Stomach (tissue), 9 donors: Measurements from ENCODE around the gene KCNE4. TPM values are rescaled to one million over a fixed set of nuclear protein-coding genes. Genes with fewer than 3 reads are reported as not detected.

Experiments used
- DNase-seq, 2 donors: peaks; one replicate each; pipeline versions ENCODE4 v3.0.0 to v3.0.0-alpha.2; 2013 to 2019
- H3K27ac ChIP-seq, 5 donors: fragments of 200-600 bp in 4 of 5; sonication (generic) in 4 of 5; one replicate each; pipeline ENCODE4 v1.5.1; 2013 to 2019; ENCODE audit warnings: mild to moderate bottlenecking in 1 of 5, moderate library complexity in 1 of 5
- H3K27me3 ChIP-seq, 3 donors: fragments of 200-600 bp; sonication (generic); one replicate each; pipeline ENCODE4 v1.5.1; 2017 to 2019; ENCODE audit warnings: mixed run types in 1 of 3
- H3K36me3 ChIP-seq, 4 donors: fragments of 200-600 bp; sonication (generic); 1 replicate in 3 of 4; 2 replicates in 1 of 4; pipeline ENCODE4 v1.5.1; 2016 to 2019
- H3K4me1 ChIP-seq, 4 donors: fragments of 200-600 bp; sonication (generic); one replicate each; pipeline ENCODE4 v1.5.1; 2016 to 2019
- H3K4me3 ChIP-seq, 4 donors: fragments of 200-600 bp; sonication (generic) in 3 of 4; one replicate each; pipeline ENCODE4 v1.5.1; 2016 to 2019; ENCODE audit warnings: mild to moderate bottlenecking in 1 of 4
- H3K9me3 ChIP-seq, 4 donors: fragments of 200-600 bp; sonication (generic); one replicate each; pipeline ENCODE4 v1.5.1; 2016 to 2019
- CTCF ChIP-seq, 7 experiments: fragments of 450-650 bp in 4 of 7; fragments of 200-600 bp in 3 of 7; sonication (generic) in 3 of 7; IDR thresholded peaks; one replicate each; pipeline ENCODE4 v1.5.1; 2016 to 2019; ENCODE audit warnings: antibody characterized with exemption in 7 of 7, control low read depth in 2 of 7, mild to moderate bottlenecking in 1 of 7
- EP300 ChIP-seq: sonication (generic); formaldehyde crosslinking; IDR thresholded peaks from one replicate; pipeline ENCODE4 v1.6.1; 2017; ENCODE audit warnings: antibody characterized with exemption
- POLR2A ChIP-seq, 4 donors: fragments of 450-650 bp; IDR thresholded peaks; one replicate each; pipeline ENCODE4 v1.6.1; 2016; ENCODE audit warnings: antibody characterized with exemption in 4 of 4, control low read depth in 2 of 4, mild to moderate bottlenecking in 1 of 4, moderate library complexity in 1 of 4
- POLR2AphosphoS5 ChIP-seq, 3 donors: sonication (generic); formaldehyde crosslinking; IDR thresholded peaks; one replicate each; pipeline ENCODE4 v1.6.1; 2016; ENCODE audit warnings: antibody characterized with exemption in 3 of 3
- WGBS, 5 donors: extraction: QIAGEN DNeasy Blood & Tissue Kit in 3 of 5; methylation state at CpG; one replicate each; pipeline versions ENCODE4 v1.1.5 to v1.1.7; 2013 to 2018; 5-methylcytosine and 5-hydroxymethylcytosine counted together
- intact Hi-C: fragments of 100-400 bp; cut with DNase I; formaldehyde crosslinking; loops from one replicate; pipeline ENCODE4 v1.15.1; 2023; ENCODE audit warnings: low total_unique reads
- polyA plus RNA-seq, 3 donors: library from polyadenylated mRNA; stranded (reverse); fragments of 200-250 nt; gene quantifications; one replicate each; pipeline ENCODE4 v1.2.3, GENCODE V29; 2013
- total RNA-seq, 5 donors: library from RNA; depleted of rRNA; stranded (reverse); fragments of >200 nt; gene quantifications; one replicate each; pipeline versions ENCODE4 v1.1.0 to v1.2.3, GENCODE V29; 2014 to 2016
- donor health status: healthy with polysubstance abuse.
- donor health status: Bipolar disorder and iron deficiency.
- donor health status: healthy.

The KCNE4 gene
- total and polyA plus RNA-seq, 8 donors = 0.58 to 16.3 (median 2.9) TPM; not detected in 1

GRCh38 chr2:223055836-223056235, 3.8 kb downstream of the KCNE4 start:
- peak in 1 of 3 donors; percentile 12 for TF ChIP-seq POLR2AphosphoS5 (IDR thresholded peaks at IDR 0.05)
- TF ChIP-seq CTCF (IDR thresholded peaks at IDR 0.05) = no peak
- WGBS, 5 donors = 27 to 50% (median 33%) methylated on average over 5 of the region's 5 CpGs
- Histone ChIP-seq H3K4me1 (peaks cover 0 to 72% (median 48%) of the 10 kb centered on the region in 4 donors), H3K27me3 (no peaks in the 10 kb centered on the region), H3K36me3 (no peaks in the 10 kb centered on the region), H3K4me3 (peak overlapping the region in 3 of 4 donors; percentile 45 to 57 (median 46)), H3K27ac (peak overlapping the region; percentile 47 to 84 (median 84)), H3K9me3 (no peaks in the 10 kb centered on the region)
- intact Hi-C loops = no loop called here
- peak in 1 of 2 donors; percentile 40 for DNase-seq

- Histone ChIP-seq H3K27me3 (no peaks in the 10 kb centered on the region), H3K36me3 (no peaks in the 10 kb centered on the region), H3K27ac (peak overlapping the region in 4 of 5 donors; percentile 76 to 84 (median 84)), H3K4me3 (no peak overlapping the region), H3K9me3 (no peaks in the 10 kb centered on the region), H3K4me1 (peaks cover 0 to 72% (median 43%) of the 10 kb centered on the region in 4 donors)
- WGBS, 5 donors = 65 to 79% (median 74%) methylated on average over 8 of the region's 8 CpGs
- no peak for TF ChIP-seq EP300
- TF ChIP-seq POLR2A (IDR thresholded peaks at IDR 0.05) = no peak
- peak in 2 of 3 donors; percentile 11 to 59 for TF ChIP-seq POLR2AphosphoS5 (IDR thresholded peaks at IDR 0.05)
- TF ChIP-seq CTCF (IDR thresholded peaks at IDR 0.05) = no peak
- intact Hi-C loops = no loop called here
- peak in 1 of 2 donors; percentile 60 for DNase-seq
Measured at GRCh38 chr2:223056701-223057418, 4.9 kb downstream of the KCNE4 start.

GRCh38 chr2:223057569-223057968, 5.6 kb downstream of the KCNE4 start:
- 74 to 87% (median 77%) methylated on average over 4 of the region's 4 CpGs for WGBS, 5 donors
- DNase-seq = peak in 1 of 2 donors; percentile 69
- H3K36me3 ChIP-seq = no peaks in the 10 kb centered on the region
- intact Hi-C loops = no loop called here
- no peaks in the 10 kb centered on the region for H3K9me3 ChIP-seq
- peaks cover 0 to 72% (median 43%) of the 10 kb centered on the region in 4 donors for H3K4me1 ChIP-seq
- H3K27me3 ChIP-seq = no peaks in the 10 kb centered on the region
- no peak for TF ChIP-seq CTCF (IDR thresholded peaks at IDR 0.05)
- TF ChIP-seq POLR2A (IDR thresholded peaks at IDR 0.05) = no peak
- no peak for TF ChIP-seq POLR2AphosphoS5 (IDR thresholded peaks at IDR 0.05)
- no peak for TF ChIP-seq EP300
- peak overlapping the region in 4 of 5 donors; percentile 76 to 84 (median 84) for H3K27ac ChIP-seq
- no peak overlapping the region for H3K4me3 ChIP-seq

GRCh38 chr2:223058952-223059716, 7.1 kb downstream of the KCNE4 start:
- Histone ChIP-seq H3K4me3 (no peak overlapping the region), H3K27me3 (no peaks in the 10 kb centered on the region), H3K9me3 (no peaks in the 10 kb centered on the region), H3K36me3 (no peaks in the 10 kb centered on the region), H3K4me1 (peaks cover 0 to 64% (median 37%) of the 10 kb centered on the region in 4 donors), H3K27ac (peak overlapping the region in 3 of 5 donors; percentile 47 to 52 (median 48))
- 44 to 53% (median 51%) methylated on average over 2 of the region's 2 CpGs for WGBS, 5 donors
- TF ChIP-seq EP300 (no peak), POLR2AphosphoS5 (IDR thresholded peaks at IDR 0.05) (peak in 2 of 3 donors; percentile 11 to 55)
- peak; percentile 66 to 71 for DNase-seq
- intact Hi-C loops = no loop called here
